OCI-LY3 (cell line): Measurements from ENCODE around the gene ARHGEF16.

ENCODE experiments used
- CTCF ChIP-seq: fragments of 200-600, 300-600 bp; sonication (generic); IDR thresholded peaks from 2 replicates; pipeline ENCODE4 v1.5.1; 2014; ENCODE audit warnings: antibody characterized with exemption, low read length, low read depth
- EZH2phosphoT487 ChIP-seq: fragments of 200-600 bp; shearing (Covaris generic); IDR thresholded peaks from 2 replicates; pipeline ENCODE4 v1.6.1; 2018; ENCODE audit warnings: antibody characterized with exemption, mixed run types, low read depth

- TF ChIP-seq CTCF: no peak
- no peak for TF ChIP-seq EZH2phosphoT487
These were observed 20.7 kb upstream of the ARHGEF16 start for GRCh38 chr1:3433596-3434320.
